ENCODE measurements around the gene SPRYD3.
"Not testable (repeated sequence)": the region's sequence is repeated elsewhere in the genome, so short reads cannot be mapped to it uniquely, and the experiment has no call there.

The SPRYD3 gene

GRCh38 chr12:53101931-53102781 lies 23.0 kb upstream of the SPRYD3 start:
- DNase-seq, result peak; percentile 41 to 71 (median 62)

GRCh38 chr12:53101266-53101665 lies 22.1 kb upstream of the SPRYD3 start:
- DNase-seq, result no peak

- no peak for DNase-seq
Measured at GRCh38 chr12:53100466-53101151, 21.4 kb upstream of the SPRYD3 start.

GRCh38 chr12:53099071-53099882 lies 20.1 kb upstream of the SPRYD3 start:
- DNase-seq, result peak; percentile 88 to 90 (median 90)

- DNase-seq, result peak; percentile 39 to 46 (median 44)
Measured at GRCh38 chr12:53098354-53098981, 19.3 kb upstream of the SPRYD3 start.

GRCh38 chr12:53097564-53098353 lies 18.6 kb upstream of the SPRYD3 start, which contains the start of gene IGFBP6:
TSS of gene IGFBP6 (plus strand) at chr12:53097667. CDS start at chr12:53097718, 51 bp downstream.
- DNase-seq, result peak in 2 of 3 donors; percentile 55 to 73

- DNase-seq, result no peak
Measured at GRCh38 chr12:53097207-53097563, 18.0 kb upstream of the SPRYD3 start.

GRCh38 chr12:53096759-53097158 lies 17.6 kb upstream of the SPRYD3 start:
- no peak for DNase-seq

GRCh38 chr12:53096089-53096741 lies 17.0 kb upstream of the SPRYD3 start:
- peak; percentile 73 to 76 (median 75) for DNase-seq

GRCh38 chr12:53095596-53095895 lies 16.4 kb upstream of the SPRYD3 start:
- DNase-seq, result not testable (repeated sequence)

GRCh38 chr12:53094796-53095595 lies 15.8 kb upstream of the SPRYD3 start:
- DNase-seq, result not testable (repeated sequence)

- no peak for DNase-seq
Measured at GRCh38 chr12:53094394-53094787, 15.2 kb upstream of the SPRYD3 start.

- peak; percentile 82 to 89 (median 87) for DNase-seq
Measured at GRCh38 chr12:53093777-53094393, 14.7 kb upstream of the SPRYD3 start.

GRCh38 chr12:53091756-53092155 lies 12.6 kb upstream of the SPRYD3 start:
- no peak for DNase-seq

GRCh38 chr12:53090554-53090953 lies 11.4 kb upstream of the SPRYD3 start:
- DNase-seq, result no peak

- DNase-seq, result no peak
Measured at GRCh38 chr12:53090105-53090504, 10.9 kb upstream of the SPRYD3 start.

GRCh38 chr12:53086361-53086760 lies 7.2 kb upstream of the SPRYD3 start:
- no peak for DNase-seq

- peak in 2 of 3 donors; percentile 56 to 76 for DNase-seq
Measured at GRCh38 chr12:53082637-53083175, 3.5 kb upstream of the SPRYD3 start.

GRCh38 chr12:53078425-53079225 lies 565 bp downstream of the SPRYD3 start:
- DNase-seq, result no peak
